ENCODE results near the gene DEPDC1B.
"Not testable (repeated sequence)": the region's sequence is repeated elsewhere in the genome, so short reads cannot be mapped to it uniquely, and the experiment has no call there.

DEPDC1B gene

GRCh38 chr5:60690326-60690725, 9.6 kb downstream of the DEPDC1B start:
- no peak for DNase-seq

GRCh38 chr5:60688980-60689379, 11.0 kb downstream of the DEPDC1B start:
- no peak for DNase-seq

DNA sequence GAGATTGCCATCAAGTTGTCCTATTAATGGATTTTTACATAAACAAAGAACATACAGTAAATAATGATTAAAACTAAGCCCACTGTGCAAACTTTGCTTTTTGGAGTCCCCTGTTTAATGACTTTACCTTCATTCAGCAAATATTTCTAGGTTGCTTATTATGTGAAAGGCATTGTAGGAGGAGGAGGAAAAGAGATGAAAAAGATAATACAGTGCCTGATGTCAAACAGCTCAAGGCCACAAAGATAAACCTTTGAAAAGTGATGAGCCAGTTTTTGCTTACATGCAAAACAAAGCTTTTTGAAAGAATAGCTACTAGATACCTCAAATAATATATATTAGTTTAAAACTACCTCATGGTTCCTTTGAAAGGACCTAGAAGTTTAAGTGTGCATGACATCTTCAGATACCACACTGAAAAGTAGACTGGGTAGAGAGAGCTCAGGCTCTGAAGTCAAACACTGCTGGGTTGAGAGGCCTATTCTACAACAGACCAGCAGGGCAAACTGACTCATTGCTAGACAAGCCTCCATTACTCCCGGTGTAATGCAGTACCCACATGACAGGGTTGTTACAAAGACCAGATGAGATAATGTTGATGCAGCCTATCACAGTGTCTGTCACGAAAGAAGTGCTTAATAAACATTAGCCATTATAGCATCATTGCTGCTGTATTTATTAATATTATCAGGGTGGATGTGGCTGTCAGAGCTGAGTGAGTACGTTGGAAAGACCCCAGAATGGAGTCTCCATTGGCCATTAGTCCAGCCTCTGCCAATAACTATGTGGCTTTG, 11.8 kb downstream of the DEPDC1B start:
- DNase-seq: peak; percentile 30

- no peak for DNase-seq
Measured at GRCh38 chr5:60686157-60686556, 13.8 kb downstream of the DEPDC1B start.

DNA sequence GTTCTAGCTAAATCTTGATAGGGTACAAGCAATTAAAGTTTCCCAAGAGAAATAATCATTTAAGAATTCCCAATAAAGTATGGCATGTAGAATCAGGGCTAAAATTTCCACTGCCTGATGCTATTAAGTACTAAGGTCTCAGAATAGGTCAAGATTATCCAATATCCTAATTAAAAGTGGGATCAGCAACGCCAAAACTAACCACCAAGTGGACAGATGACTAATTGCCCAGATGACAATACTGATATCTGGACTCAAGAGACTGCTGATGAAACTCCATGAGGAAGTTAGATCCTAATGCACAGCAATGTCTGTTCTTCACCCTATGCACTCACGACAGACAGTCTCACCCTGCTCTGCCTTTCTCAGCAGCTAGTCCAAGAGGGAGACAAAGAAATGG, 14.3 kb downstream of the DEPDC1B start:
- DNase-seq: no peak

DNA sequence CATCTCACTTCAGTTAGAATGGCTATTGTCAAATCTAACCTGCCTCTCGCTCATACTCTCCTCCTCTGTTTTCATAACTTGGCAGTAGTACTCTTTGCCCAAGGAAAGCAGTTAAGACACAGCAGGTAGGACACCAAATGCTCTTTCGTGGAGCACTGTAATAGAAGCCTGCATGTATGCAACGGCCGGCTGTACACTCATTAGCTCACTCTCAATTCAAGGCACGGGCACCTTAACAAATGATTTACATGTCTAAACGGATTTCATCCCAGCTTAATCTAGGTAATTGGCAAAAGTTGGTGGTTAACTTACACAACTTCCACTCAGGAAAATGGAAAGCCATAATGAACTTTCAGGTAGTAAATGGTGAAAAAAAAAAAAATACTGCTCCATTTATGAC, 14.9 kb downstream of the DEPDC1B start:
- no peak for DNase-seq

DNA sequence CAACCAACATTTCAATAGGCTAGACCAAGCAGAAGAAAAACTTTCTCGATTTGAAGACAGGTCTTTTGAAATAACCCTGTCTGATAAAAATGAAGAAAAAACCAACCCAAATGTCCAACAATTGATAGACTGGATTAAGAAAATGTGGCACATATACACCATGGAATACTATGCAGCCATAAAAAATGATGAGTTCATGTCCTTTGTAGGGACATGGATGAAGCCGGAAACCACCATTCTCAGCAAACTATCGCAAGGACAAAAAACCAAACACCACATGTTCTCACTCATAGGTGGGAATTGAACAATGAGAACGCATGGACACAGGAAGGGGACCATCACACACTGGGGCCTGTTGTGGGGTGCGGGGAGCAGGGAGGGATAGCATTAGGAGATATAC, 18.0 kb downstream of the DEPDC1B start:
- not testable (repeated sequence) for DNase-seq

DNA sequence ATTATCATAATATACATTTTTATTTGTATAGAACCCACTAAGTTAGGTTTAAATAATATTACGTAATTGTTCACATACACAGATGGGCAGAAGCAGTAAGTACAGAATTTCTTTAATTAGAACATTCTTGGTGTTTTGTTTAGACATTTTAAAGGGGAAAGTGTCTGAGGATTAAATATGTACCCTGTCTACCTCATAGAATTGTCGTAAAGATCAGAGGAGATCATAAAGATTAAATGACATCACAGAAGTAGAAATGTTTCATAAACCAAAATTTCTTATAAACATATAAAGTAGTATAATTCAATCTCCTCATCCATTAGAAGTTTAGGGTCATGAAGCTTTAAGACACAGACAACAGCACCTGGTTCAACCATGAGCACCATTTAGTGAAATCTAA, 20.1 kb downstream of the DEPDC1B start:
- DNase-seq: no peak

DNA sequence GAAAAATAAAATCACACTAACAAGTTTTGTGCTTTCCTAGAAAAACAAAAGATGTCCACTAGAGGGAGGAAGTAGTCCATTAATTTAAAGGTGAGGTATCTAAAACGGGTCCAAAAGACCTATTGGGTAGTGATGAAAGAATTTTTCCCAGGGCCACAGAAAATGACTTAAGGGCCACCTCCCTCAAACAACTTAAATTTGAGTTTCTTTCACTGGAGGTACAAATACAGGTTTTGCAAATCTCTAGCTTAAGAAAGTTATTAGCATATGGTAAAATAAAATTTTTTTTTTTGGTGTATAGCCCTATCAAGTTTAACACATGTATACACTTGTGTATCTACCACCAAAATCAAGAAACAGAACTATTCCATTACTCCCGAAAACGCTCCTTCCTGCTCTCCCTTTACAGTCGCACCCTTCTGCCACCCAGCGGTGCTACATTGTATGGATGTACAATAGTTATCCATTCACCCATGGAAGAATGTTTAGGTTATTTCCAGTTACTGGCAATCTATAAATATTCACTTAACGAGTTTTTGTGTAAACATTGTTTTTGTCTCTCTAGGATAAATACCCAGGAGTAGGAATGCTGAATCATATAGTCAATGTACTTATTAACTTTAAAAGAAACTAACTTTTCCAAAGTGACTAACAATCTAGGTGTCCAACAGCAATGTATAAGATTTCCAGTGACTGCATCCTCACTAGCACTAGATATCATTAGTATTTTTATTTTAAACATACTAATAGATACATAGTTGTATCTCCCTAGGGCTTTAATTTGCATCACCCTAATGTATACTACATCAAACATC, 21.9 kb downstream of the DEPDC1B start:
- DNase-seq: peak; percentile 51

- DNase-seq: no peak
Measured at GRCh38 chr5:60675286-60675685, 24.7 kb downstream of the DEPDC1B start.

- DNase-seq: no peak
Measured at GRCh38 chr5:60674251-60675069, 25.5 kb downstream of the DEPDC1B start.

GRCh38 chr5:60673334-60673733, 26.6 kb downstream of the DEPDC1B start:
- no peak for DNase-seq

DNA sequence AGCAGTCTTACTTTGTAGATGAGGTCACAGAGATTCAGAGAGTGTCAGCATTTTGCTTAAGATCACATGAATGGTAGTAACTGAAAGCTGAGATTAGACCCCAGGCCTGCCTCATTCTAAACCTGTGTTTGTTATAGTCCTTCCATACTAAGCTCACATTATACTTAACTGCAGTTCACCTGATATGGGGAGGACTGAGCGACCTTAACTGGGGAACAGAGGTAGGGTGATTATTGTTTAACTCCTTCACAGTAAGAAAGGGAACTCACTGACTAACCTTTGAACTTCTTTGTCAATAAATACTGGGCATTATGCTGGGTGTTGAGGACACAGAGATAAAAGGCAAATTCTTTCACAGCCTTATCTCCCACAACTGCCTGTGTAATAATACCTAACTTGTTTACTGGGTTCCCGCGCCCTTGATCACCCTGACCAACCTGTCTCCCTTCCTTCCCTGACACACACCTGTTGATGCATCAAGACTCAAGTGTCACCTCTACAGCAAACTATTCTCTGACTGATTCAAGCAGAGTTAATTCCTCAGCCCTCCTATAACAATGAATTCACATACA, 27.2 kb downstream of the DEPDC1B start:
- no peak for DNase-seq

DNA sequence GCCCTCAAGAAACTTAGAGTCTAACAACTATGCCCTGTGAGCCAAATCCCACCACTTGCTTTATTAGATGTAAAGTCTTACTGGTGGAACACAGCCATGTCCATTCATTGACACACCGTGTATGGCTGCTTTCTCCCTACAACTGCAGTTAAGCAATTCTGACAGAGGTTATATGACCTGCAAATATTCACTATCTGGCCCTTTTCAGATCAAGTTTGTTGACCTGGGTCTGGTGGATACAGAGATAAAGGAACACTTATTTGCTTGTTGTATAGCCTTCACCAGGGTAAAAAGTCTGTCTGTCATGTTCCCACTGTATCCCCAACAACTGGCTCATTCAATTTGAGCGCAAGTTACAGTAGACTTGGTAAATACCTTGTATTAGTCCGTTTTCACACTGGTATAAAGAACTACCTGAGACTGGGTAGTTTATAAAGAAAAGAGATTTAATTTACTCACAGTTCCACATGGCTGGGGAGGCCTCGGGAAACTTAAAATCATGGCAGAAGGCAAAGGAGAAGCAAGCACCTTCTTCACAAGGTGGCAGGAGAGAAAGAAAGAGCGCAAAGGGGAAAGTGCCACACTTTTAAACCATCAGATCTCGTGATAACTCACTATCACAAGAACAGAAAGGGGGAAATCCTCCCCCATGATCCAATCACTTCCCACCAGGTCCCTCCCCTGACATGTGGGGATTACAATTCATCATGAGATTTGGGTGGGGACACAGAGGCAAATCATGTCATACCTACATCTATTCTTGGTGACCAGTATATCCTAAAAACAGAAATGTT, 27.9 kb downstream of the DEPDC1B start:
- DNase-seq: no peak

DNA sequence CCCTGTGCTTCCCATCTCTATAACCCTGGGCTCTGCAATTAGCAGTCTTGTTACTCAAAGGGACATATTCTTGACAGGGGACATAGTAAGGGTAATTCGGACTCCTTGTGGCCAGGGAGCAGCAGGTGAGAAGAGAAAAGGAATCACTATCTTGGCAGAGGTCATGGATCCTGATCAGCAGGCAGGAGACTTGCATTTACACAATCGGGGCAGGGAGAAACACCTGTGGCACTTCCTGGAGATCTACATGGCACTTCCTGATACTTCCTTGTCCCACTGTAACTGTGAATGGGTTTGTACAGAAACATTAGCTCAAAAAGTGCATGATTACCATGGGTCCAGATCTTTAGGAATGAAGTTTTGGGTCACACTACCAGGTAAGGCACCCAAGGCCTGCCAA, 29.2 kb downstream of the DEPDC1B start:
- no peak for DNase-seq

DNA sequence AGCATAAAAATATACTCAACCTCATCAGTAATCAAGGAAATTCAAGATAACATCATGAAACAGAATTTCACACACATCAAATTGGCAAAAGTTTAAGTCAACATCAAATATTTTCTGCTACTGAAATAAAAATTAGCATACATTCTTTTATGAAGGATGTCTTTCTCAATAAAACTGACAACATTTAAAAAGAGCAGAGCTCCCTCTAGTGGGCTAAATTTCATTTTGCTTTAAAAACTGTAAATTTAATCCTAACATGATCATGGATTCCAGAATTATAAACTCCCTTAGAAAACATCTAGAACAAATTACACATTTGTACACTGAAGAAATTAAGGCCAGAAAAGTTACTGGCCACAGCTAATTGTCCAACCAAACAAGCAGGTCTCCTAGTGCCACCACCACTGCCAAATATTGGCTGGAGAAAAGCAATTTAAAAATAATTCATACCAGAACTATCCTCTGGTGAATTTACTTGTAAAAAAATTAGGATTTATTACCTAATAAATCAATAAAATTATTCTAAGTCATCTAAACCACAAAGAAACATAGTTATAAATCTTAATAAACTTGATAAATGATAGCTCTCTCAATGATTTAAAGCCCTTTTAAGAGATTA, 31.2 kb downstream of the DEPDC1B start:
- peak; percentile 26 for DNase-seq

DNA sequence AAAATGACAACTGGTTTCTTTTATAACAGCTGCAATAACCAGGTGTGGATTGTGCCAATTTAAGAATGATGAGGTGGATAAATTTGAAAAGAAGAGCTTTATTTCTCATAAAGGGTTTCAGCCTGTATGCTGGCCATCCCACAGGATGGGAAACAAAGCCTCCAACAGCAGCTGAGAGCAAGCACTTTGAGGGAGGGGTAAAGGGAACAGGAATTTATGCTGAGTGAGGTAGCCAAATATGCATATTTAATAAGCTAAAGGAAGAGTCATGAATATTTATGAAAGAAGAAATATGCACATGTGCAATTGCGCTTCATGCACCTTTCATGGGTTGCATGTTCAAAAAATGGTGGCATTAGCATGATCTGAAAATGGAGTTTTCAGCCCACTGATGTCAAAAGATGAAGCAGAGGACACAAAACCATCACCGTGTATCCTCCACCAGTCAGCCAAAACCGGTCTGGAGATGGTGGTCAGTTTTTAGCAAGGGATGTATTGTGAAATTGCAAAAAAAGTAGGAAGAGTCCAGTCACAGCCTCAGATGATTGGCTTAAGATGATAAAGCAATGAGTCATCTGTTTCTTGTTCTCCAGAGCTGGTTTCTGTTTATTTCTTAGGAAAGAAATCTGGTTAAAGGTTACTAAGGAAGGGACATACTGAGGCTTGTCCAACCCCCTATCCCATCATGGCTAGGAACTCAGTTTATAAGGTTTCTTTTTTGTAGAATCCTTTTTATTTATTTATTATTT, 47.9 kb downstream of the DEPDC1B start:
- DNase-seq: no peak

DNA sequence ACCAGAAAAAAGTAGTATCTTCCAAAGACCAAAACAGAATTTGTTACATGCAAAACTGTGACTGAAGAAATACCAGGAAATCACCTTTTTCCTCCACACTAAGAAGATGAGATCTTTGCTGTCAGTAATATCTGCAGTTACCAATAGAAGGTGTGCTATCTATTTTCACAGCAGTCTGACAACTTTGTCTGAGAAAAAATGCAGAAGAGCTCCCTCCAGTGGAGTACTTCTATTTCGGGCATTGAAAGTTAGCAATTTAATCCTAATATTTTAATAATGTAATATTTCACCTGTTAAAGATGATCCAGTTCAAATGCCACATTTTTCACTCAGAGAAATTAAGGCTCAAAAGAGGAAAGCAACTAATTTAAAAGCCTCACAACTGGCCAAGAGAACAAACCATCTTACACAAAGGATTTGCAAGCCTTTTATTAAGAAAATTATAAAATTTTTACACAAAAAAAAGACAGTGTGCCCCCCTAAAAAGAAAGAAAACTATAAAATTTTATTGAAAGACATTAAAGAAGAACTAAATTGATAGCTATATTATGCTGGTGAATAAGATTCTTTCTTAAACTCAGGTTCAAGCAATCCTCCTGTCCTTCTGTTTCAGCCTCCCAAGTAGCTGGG, 50.6 kb downstream of the DEPDC1B start:
- DNase-seq: peak; percentile 21

GRCh38 chr5:60648175-60648574, 51.8 kb downstream of the DEPDC1B start:
- no peak for DNase-seq

DNA sequence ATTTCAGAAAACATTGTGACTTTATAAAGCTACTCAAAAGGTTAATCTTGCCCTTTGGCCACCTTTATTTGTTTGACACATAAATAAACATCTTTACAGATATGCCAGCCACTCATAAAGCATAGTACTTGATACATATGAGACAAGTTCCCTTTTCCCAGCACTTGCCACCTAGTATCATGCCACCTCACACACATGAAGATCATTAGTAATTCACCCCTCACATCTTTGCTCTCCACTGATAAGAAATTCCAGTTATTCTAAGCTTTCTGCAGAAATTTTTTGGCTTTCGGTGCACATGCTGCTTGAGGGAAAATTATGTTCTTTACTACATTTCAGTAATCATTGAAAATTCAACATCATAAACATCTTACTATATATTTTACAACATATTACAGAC, 59.1 kb downstream of the DEPDC1B start:
- DNase-seq: no peak
